A549 (cell line): Measurements from ENCODE around the gene INPP4B. TPM values are rescaled to one million over a fixed set of nuclear protein-coding genes. Genes with fewer than 3 reads are reported as not detected.

Experiments
- ATAC-seq, 2 experiments: fragments of 200-7000 bp in 1 of 2; fragments of >200 bp in 1 of 2; cut with Nextera tagmentation in 1 of 2; cut with Tn5 transposase in 1 of 2; 3 replicates each; pipeline versions ENCODE4 v1.8.0 to v1.9.1; 2018 to 2020; ENCODE audit warnings: mild to moderate bottlenecking in 1 of 2, moderate library complexity in 1 of 2
- CTCF ChIA-PET: fragments of 300-600 bp; sonication (Branson Sonifier 250); formaldehyde crosslinking; extraction: SDS; loops from one replicate; lab custom pipeline; 2021; ENCODE audit warnings: antibody characterized with exemption, inconsistent platforms; lab: Yijun Ruan, JAX
- POLR2A ChIA-PET: fragments of 350-600 bp; formaldehyde crosslinking; extraction: SDS; loops from one replicate; lab custom pipeline; 2021; ENCODE audit warnings: antibody characterized with exemption, inconsistent platforms; lab: Yijun Ruan, JAX
- DNase-seq, 2 experiments: peaks; one replicate each; pipeline versions ENCODE4 v3.0.0 to v3.0.0-alpha.2; 2011 to 2016; ENCODE audit warnings: low read depth in 1 of 2, low spot score in 1 of 2
- FAIRE-seq: peaks from 2 replicates; lab custom pipeline; 2011; peaks lifted over from hg19 to GRCh38; lab: Jason Lieb, UNC
- H3K27ac ChIP-seq, 2 experiments: fragments of >200 bp; sonication (Bioruptor Twin); formaldehyde crosslinking; 3 replicates each; pipeline ENCODE4 v1.5.1; 2016 to 2017
- H3K4me1 ChIP-seq: fragments of >200 bp; sonication (Bioruptor Twin); formaldehyde crosslinking; 3 replicates; pipeline ENCODE4 v1.6.1; 2016
- H3K4me2 ChIP-seq: fragments of >200 bp; sonication (Bioruptor Twin); formaldehyde crosslinking; 3 replicates; pipeline ENCODE4 v1.6.1; 2016
- H3K4me3 ChIP-seq: fragments of >200 bp; sonication (Bioruptor Twin); formaldehyde crosslinking; 3 replicates; pipeline ENCODE4 v1.5.1; 2016
- H3K9me3 ChIP-seq: fragments of >200 bp; sonication (Bioruptor Twin); formaldehyde crosslinking; 3 replicates; pipeline ENCODE4 v1.6.1; 2016
- BCL3 ChIP-seq: fragments of >200 bp; sonication (Bioruptor Twin); formaldehyde crosslinking; IDR thresholded peaks from 3 replicates; pipeline ENCODE4 v1.6.1; 2016
- BHLHE40 ChIP-seq: IDR thresholded peaks from 2 replicates; pipeline ENCODE4 v1.6.1; 2012; ENCODE audit warnings: low read depth, low read length, inconsistent platforms
- CBX2 ChIP-seq: fragments of 200-600 bp; sonication (generic); IDR thresholded peaks from 2 replicates; pipeline ENCODE4 v1.6.1; 2016; ENCODE audit warnings: low read depth, mild to moderate bottlenecking, borderline replicate concordance
- CBX8 ChIP-seq: fragments of 200-600 bp; sonication (generic); IDR thresholded peaks from 2 replicates; pipeline ENCODE4 v1.6.1; 2016
- CEBPB ChIP-seq, 2 experiments: fragments of >200 bp in 1 of 2; sonication (Bioruptor Twin) in 1 of 2; formaldehyde crosslinking in 1 of 2; IDR thresholded peaks; 2 replicates each; pipeline ENCODE4 v1.6.1; 2012 to 2016
- CHD4 ChIP-seq: fragments of 200-600 bp; sonication (generic); IDR thresholded peaks from 2 replicates; pipeline ENCODE4 v1.6.1; 2016; ENCODE audit warnings: antibody characterized with exemption, mild to moderate bottlenecking, borderline replicate concordance
- E2F6 ChIP-seq: IDR thresholded peaks from 2 replicates; pipeline ENCODE4 v1.6.1; 2012; ENCODE audit warnings: low read depth, borderline replicate concordance
- EHF ChIP-seq: fragments of 250-450 bp; sonication (Bioruptor Pico); IDR thresholded peaks from 2 replicates; pipeline ENCODE4 v1.5.0; 2020; ENCODE audit warnings: mild to moderate bottlenecking
- ELK1 ChIP-seq: fragments of 150-350 bp; IDR thresholded peaks from 2 replicates; pipeline ENCODE4 v1.6.1; 2014; ENCODE audit warnings: low read depth, mild to moderate bottlenecking, low read length
- EP300 ChIP-seq, 2 experiments: fragments of >200 bp; sonication (Bioruptor Twin); formaldehyde crosslinking; IDR thresholded peaks; 2 replicates in 1 of 2; 3 replicates in 1 of 2; pipeline ENCODE4 v1.6.1; 2016 to 2017
- GATA3 ChIP-seq: IDR thresholded peaks from 2 replicates; pipeline ENCODE4 v1.6.1; 2012; ENCODE audit warnings: borderline replicate concordance
- HES2 ChIP-seq: fragments of >200 bp; sonication (Bioruptor Twin); formaldehyde crosslinking; IDR thresholded peaks from 2 replicates; pipeline ENCODE4 v1.6.1; 2016
- HMGXB4 ChIP-seq: fragments of 250-450 bp; sonication (Bioruptor Pico); IDR thresholded peaks from 2 replicates; pipeline ENCODE4 v1.5.0; 2021; ENCODE audit warnings: mild to moderate bottlenecking, moderate library complexity, borderline replicate concordance
- HOXA7 ChIP-seq: fragments of 250-450 bp; sonication (Bioruptor Pico); IDR thresholded peaks from 2 replicates; pipeline ENCODE4 v1.5.0; 2020; ENCODE audit warnings: mild to moderate bottlenecking, moderate library complexity
- HOXB5 ChIP-seq: fragments of 250-450 bp; sonication (Bioruptor Pico); IDR thresholded peaks from 2 replicates; pipeline ENCODE4 v1.5.0; 2020; ENCODE audit warnings: mild to moderate bottlenecking, moderate library complexity
- JUN ChIP-seq, 2 experiments: fragments of >200 bp; sonication (Bioruptor Twin); formaldehyde crosslinking; IDR thresholded peaks; 2 replicates in 1 of 2; 3 replicates in 1 of 2; pipeline ENCODE4 v1.6.1; 2016 to 2017
- JUNB ChIP-seq: fragments of >200 bp; sonication (Bioruptor Twin); formaldehyde crosslinking; IDR thresholded peaks from 2 replicates; pipeline ENCODE4 v1.6.1; 2016
- KDM1A ChIP-seq: fragments of 200-600 bp; sonication (generic); IDR thresholded peaks from 2 replicates; pipeline ENCODE4 v1.6.1; 2016; ENCODE audit warnings: low read depth, mild to moderate bottlenecking
- MAFK ChIP-seq: fragments of 450-650 bp; IDR thresholded peaks from 2 replicates; pipeline ENCODE4 v1.6.1; 2014; ENCODE audit not compliant: partially characterized antibody
- MAZ ChIP-seq: fragments of 150-350 bp; IDR thresholded peaks from 2 replicates; pipeline ENCODE4 v1.6.1; 2014; ENCODE audit warnings: antibody characterized with exemption, low read depth, low read length, borderline replicate concordance
- NFE2L2 ChIP-seq: fragments of 150-350 bp; conservative IDR thresholded peaks from 2 replicates; pipeline ENCODE4 v1.6.1; 2014; ENCODE audit warnings: low read length
- NR3C1 ChIP-seq: fragments of >200 bp; sonication (Bioruptor Twin); formaldehyde crosslinking; IDR thresholded peaks from 3 replicates; pipeline ENCODE4 v1.6.1; 2017
- POLR2A ChIP-seq: IDR thresholded peaks from 2 replicates; pipeline ENCODE4 v1.6.1; 2012; ENCODE audit warnings: mild to moderate bottlenecking, low read length
- RAD21 ChIP-seq, 2 experiments: fragments of >200 bp in 1 of 2; sonication (Bioruptor Twin) in 1 of 2; formaldehyde crosslinking in 1 of 2; IDR thresholded peaks in 1 of 2; conservative IDR thresholded peaks in 1 of 2; 2 replicates in 1 of 2; 3 replicates in 1 of 2; pipeline ENCODE4 v1.6.1; 2012 to 2018; ENCODE audit warnings: inconsistent platforms in 1 of 2
- RARB ChIP-seq: fragments of 250-450 bp; sonication (Bioruptor Pico); IDR thresholded peaks from 2 replicates; pipeline ENCODE4 v1.8.0; 2021; ENCODE audit warnings: mild to moderate bottlenecking, moderate library complexity
- RFX5 ChIP-seq: fragments of 450-650 bp; IDR thresholded peaks from 2 replicates; pipeline ENCODE4 v1.7.1; 2014; ENCODE audit warnings: antibody characterized with exemption, mild to moderate bottlenecking, moderate library complexity
- SREBF2 ChIP-seq: fragments of 450-650 bp; IDR thresholded peaks from 2 replicates; pipeline ENCODE4 v1.6.1; 2014; ENCODE audit warnings: mild to moderate bottlenecking, moderate library complexity
- TP53 ChIP-seq: fragments of 250-450 bp; sonication (Bioruptor Pico); IDR thresholded peaks from 2 replicates; pipeline ENCODE4 v1.5.0; 2021; ENCODE audit warnings: mild to moderate bottlenecking, moderate library complexity
- USF2 ChIP-seq: fragments of 450-650 bp; IDR thresholded peaks from 2 replicates; pipeline ENCODE4 v1.6.1; 2014; ENCODE audit warnings: antibody characterized with exemption
- ZFP36 ChIP-seq: fragments of 450-650 bp; IDR thresholded peaks from 2 replicates; pipeline ENCODE4 v1.6.1; 2014; ENCODE audit warnings: borderline replicate concordance; ENCODE audit not compliant: partially characterized antibody
- ZNF302 ChIP-seq: fragments of 250-450 bp; sonication (Bioruptor Pico); IDR thresholded peaks from 2 replicates; pipeline ENCODE4 v1.9.0; 2021; ENCODE audit warnings: inconsistent platforms, mild to moderate bottlenecking, moderate library complexity
- ZSCAN20 ChIP-seq: fragments of 250-450 bp; sonication (Bioruptor Pico); IDR thresholded peaks from 2 replicates; pipeline ENCODE4 v1.8.0; 2022; ENCODE audit warnings: mild to moderate bottlenecking, moderate library complexity
- WGBS: methylation state at CpG from one replicate; pipeline ENCODE4 v1.1.6; 2017; ENCODE audit errors: missing lambda C conversion rate; 5-methylcytosine and 5-hydroxymethylcytosine counted together
- polyA plus RNA-seq, 4 experiments: library from polyadenylated mRNA; depleted of rRNA in 3 of 4; stranded (reverse); fragments of >200 nt; fragmentation: RNase III in 1 of 4; extraction: RNeasy Plus Mini Kit Qiagen cat#74134 plus additional on column Dnase treatment in 1 of 4; gene quantifications; 2 replicates in 3 of 4; 3 replicates in 1 of 4; pipeline ENCODE4 v1.2.3, GENCODE V29; 2011 to 2017

INPP4B gene
- polyA plus RNA-seq, 2 of the 4 experiments (the other 2 are of a cell fraction), result 7.2 to 14.9 TPM

GRCh38 chr4:142045996-142046395 is 800.1 kb downstream of the INPP4B start:
- no peak overlapping the region for H3K4me2 ChIP-seq
- no peak for DNase-seq
- H3K9me3 ChIP-seq, result no peaks in the 10 kb centered on the region
- 0 out of 3 replicates have a peak, but pooled peaks cover 2% of the 10 kb centered on the region for H3K4me1 ChIP-seq
- POLR2A ChIA-PET, result no interaction called here
- no peak for FAIRE-seq
- CTCF ChIA-PET, result no interaction called here
- no peak overlapping the region for H3K4me3 ChIP-seq
- 80% methylated on average over 2 of the region's 2 CpGs for WGBS
- TF ChIP-seq JUN (IDR thresholded peaks at IDR 0.05), result no peak
- no peak for TF ChIP-seq EHF
- TF ChIP-seq CBX8, result no peak
- TF ChIP-seq RFX5, result no peak
- TF ChIP-seq RAD21 (conservative IDR thresholded peaks at IDR 0.05 in 1 of 2, IDR thresholded peaks at IDR 0.05 in 1 of 2), result no peak
- no peak for TF ChIP-seq HOXB5
- no peak for TF ChIP-seq EP300 (IDR thresholded peaks at IDR 0.05)
- no peak for TF ChIP-seq TP53 (CRISPR knock-in tag)
- no peak for TF ChIP-seq MAZ
- TF ChIP-seq ZNF302, result no peak
- no peak for TF ChIP-seq CHD4
- no peak for TF ChIP-seq BHLHE40
- TF ChIP-seq BCL3, result no peak
- TF ChIP-seq JUNB, result no peak
- TF ChIP-seq USF2, result no peak
- TF ChIP-seq NFE2L2, result no peak
- TF ChIP-seq HES2, result no peak
- TF ChIP-seq ZFP36, result no peak
- no peak overlapping the region for H3K27ac ChIP-seq
- no peak for ATAC-seq

GRCh38 chr4:142044271-142044670 is 801.8 kb downstream of the INPP4B start:
- no peak overlapping the region for H3K4me2 ChIP-seq
- ATAC-seq, result no peak
- no peaks in the 10 kb centered on the region for H3K9me3 ChIP-seq
- no peak for FAIRE-seq
- peaks cover 12% of the 10 kb centered on the region; the same call in 1 of the 3 replicates for H3K4me1 ChIP-seq
- ChIA-PET POLR2A (no interaction called here), CTCF (no interaction called here)
- no peak for TF ChIP-seq SREBF2
- no peak for TF ChIP-seq HES2
- TF ChIP-seq CEBPB (IDR thresholded peaks at IDR 0.05), result no peak
- no peak for TF ChIP-seq E2F6
- DNase-seq, result no peak
- H3K4me3 ChIP-seq, result no peak overlapping the region
- WGBS, result 34% methylated on average over 3 of the region's 3 CpGs
- H3K27ac ChIP-seq, result no peak overlapping the region

GRCh38 chr4:142043509-142043908 is 802.6 kb downstream of the INPP4B start:
- H3K4me2 ChIP-seq, result no peak overlapping the region
- H3K4me1 ChIP-seq, result peaks cover 12% of the 10 kb centered on the region; the same call in 1 of the 3 replicates
- DNase-seq, result no peak
- H3K4me3 ChIP-seq, result no peak overlapping the region
- H3K9me3 ChIP-seq, result no peaks in the 10 kb centered on the region
- H3K27ac ChIP-seq, result no peak overlapping the region
- ChIA-PET POLR2A (no interaction called here), CTCF (no interaction called here)
- no peak for ATAC-seq
- no peak for FAIRE-seq
- TF ChIP-seq RARB (CRISPR knock-in tag) (no peak), NR3C1 (no peak), GATA3 (no peak), ZSCAN20 (CRISPR knock-in tag) (no peak), MAFK (no peak), KDM1A (no peak), ELK1 (no peak), EHF (no peak), CBX2 (no peak), EP300 (IDR thresholded peaks at IDR 0.05) (no peak), HOXA7 (CRISPR knock-in tag) (no peak), CBX8 (no peak), POLR2A (no peak), HMGXB4 (no peak)
